ENCODE results near the gene EDARADD.

EDARADD gene

GRCh38 chr1:236515443-236515958 lies 121.4 kb downstream of the EDARADD start:
- no peak for TF ChIP-seq CTCF (IDR thresholded peaks at IDR 0.05; ENCODE audit: control extremely low read depth, extremely low read depth, low read depth, missing control alignments)
- ChIA-PET CTCF (interaction anchor here (2.1 kb wide), 1 partner anchor 11 kb away, joined by 4 read pairs; no protein-coding TSS in a partner anchor), POLR2A (no interaction called here)
- DNase-seq (ENCODE audit: extremely low spot score), result no peak

- DNase-seq (ENCODE audit: extremely low spot score), result no peak
- TF ChIP-seq CTCF (IDR thresholded peaks at IDR 0.05; ENCODE audit: control extremely low read depth, extremely low read depth, low read depth, missing control alignments), result no peak
- ChIA-PET POLR2A (no interaction called here), CTCF (interaction anchor here (2.1 kb wide), 1 partner anchor 9 kb away, joined by 4 read pairs; no protein-coding TSS in a partner anchor)
Measured at GRCh38 chr1:236516929-236517704, 123.0 kb downstream of the EDARADD start.

GRCh38 chr1:236518322-236518721 lies 124.2 kb downstream of the EDARADD start:
- no peak for DNase-seq (ENCODE audit: extremely low spot score)
- ChIA-PET CTCF (interaction anchor here (0.7 kb wide), 1 partner anchor 20 kb away, joined by 3 read pairs; no protein-coding TSS in a partner anchor), POLR2A (no interaction called here)
- TF ChIP-seq CTCF (IDR thresholded peaks at IDR 0.05; ENCODE audit: control extremely low read depth, extremely low read depth, low read depth, missing control alignments), result no peak

GRCh38 chr1:236520445-236521005 lies 126.4 kb downstream of the EDARADD start:
- TF ChIP-seq CTCF (IDR thresholded peaks at IDR 0.05; ENCODE audit: control extremely low read depth, extremely low read depth, low read depth, missing control alignments), result no peak
- DNase-seq (ENCODE audit: extremely low spot score), result no peak
- POLR2A ChIA-PET, result interaction anchor here (0.7 kb wide), 1 partner anchor 1296 kb away, joined by 6 read pairs; no protein-coding TSS in a partner anchor
- CTCF ChIA-PET, result interaction anchor here (0.9 kb wide), 1 partner anchor 14 kb away, joined by 3 read pairs; no protein-coding TSS in a partner anchor

- no peak for DNase-seq (ENCODE audit: extremely low spot score)
- ChIA-PET POLR2A (no interaction called here), CTCF (no interaction called here)
- TF ChIP-seq CTCF (IDR thresholded peaks at IDR 0.05; ENCODE audit: control extremely low read depth, extremely low read depth, low read depth, missing control alignments), result no peak
Measured at GRCh38 chr1:236522937-236523703, 129.0 kb downstream of the EDARADD start.

- no peak for TF ChIP-seq CTCF (IDR thresholded peaks at IDR 0.05; ENCODE audit: control extremely low read depth, extremely low read depth, low read depth, missing control alignments)
- DNase-seq (ENCODE audit: extremely low spot score), result peak; percentile 88
- ChIA-PET POLR2A (no interaction called here), CTCF (no interaction called here)
Measured at GRCh38 chr1:236523704-236524141, 129.6 kb downstream of the EDARADD start, which contains the start of gene LGALS8. Gene LGALS8, plus strand, starts transcription at chr1:236523982. Its CDS starts 2,089 bp downstream, at chr1:236526071.
